NCI-H446 treated with DMSO at 0.1 percent for 48 hours (cell line): ENCODE data around the gene DIP2B.

Experiments used
- DNase-seq: peaks from one replicate; lab custom pipeline; 2025; lab: John Stamatoyannopoulos, UW

Gene DIP2B

GRCh38 chr12:50635857-50636256, 131.1 kb downstream of the DIP2B start:
- no peak for DNase-seq

DNA sequence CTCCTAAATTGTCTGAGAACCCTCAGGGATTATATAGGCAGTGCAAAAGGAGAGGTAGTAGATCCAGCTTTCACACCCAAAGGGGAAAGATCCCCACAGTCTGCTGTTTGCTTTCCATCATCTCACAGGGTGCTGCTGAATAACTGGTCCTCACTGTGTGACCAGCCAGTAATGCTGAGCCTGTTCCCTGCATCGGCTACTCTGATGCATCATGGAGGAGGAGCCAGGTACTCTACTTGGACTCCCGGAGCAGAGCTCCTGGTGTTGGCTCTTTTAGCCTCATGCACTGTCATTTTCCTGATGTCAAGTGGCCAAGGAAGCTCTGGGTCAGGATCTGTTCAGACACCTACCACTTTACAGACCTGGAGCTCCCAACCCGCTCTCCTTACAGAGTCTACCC, 131.7 kb downstream of the DIP2B start:
- DNase-seq, result no peak

DNA sequence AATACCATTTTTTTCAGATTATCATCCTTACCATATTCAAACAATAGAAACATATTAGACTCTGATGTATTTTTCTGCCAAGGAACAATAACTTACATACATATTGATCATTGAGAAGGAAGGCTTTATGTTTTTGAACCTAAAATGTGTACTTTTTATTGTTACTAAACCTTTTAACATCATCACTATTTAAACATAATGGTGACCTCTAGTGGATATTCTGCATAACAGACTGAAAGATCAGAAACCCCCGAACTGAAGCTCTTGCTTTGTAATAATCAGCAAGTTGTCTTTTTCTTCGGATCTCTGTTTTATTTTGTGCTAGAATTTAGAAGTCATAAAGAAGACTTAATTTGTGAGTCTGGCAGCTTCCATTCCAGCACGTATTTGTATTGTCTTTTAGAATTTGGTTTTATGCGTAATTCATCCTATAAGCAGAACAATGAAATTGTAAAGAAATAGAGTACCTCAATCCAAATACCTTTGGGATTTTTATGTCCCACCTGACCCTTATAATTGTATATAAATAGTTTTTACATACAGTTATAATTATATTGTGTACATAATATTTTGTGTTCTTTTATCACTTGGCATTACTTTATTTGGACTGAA, 133.2 kb downstream of the DIP2B start:
- DNase-seq, result peak; percentile 47

DNA sequence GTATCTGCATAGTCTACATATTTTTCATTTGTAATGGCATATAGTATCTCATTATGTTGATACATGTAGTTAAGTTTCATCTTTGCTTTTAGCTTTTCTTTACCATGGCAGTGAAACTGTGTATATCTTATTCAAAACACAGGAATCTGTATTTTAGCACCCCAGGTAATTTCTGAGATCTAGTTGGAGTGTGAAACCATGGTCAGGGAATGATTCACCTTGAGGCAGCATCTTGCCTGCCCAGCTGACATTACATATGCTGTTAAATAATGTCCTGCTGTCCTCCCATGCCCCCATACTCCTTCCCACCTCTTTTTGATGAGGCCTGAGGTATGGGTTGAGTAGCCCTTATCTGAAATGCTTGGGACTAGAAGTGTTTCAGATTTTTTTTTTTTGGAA, 133.7 kb downstream of the DIP2B start:
- no peak for DNase-seq

- DNase-seq, result no peak
Observed at GRCh38 chr12:50639721-50640120, 134.9 kb downstream of the DIP2B start.

DNA sequence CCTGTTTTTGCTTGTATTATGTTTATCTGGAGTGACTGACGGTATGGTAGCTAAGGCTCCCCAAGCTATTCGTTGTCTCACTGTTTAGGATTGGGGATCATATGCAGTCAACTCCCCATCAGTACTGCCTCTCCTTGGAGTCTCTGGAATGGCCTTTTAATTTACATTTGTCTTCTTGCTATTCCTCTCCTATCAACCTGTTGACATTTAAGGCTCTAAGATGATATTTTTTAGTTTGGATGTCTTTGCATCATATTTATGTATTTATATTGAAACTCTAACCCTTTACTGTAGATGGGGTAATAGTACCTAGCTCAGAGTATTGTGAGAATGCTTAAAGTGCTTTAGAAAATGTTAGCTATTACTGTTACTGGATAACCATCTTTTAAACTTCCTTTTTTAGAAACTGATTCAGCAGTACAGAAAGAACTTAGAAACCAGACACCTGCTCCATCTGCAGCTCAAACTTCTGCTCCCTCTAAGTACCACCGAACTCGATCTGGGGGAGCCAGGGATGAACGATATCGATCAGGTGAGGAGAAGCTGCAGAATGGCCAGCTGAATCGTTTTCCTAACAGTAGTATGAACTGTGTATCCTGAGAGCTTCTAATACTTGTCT, 135.6 kb downstream of the DIP2B start:
- no peak for DNase-seq

DNA sequence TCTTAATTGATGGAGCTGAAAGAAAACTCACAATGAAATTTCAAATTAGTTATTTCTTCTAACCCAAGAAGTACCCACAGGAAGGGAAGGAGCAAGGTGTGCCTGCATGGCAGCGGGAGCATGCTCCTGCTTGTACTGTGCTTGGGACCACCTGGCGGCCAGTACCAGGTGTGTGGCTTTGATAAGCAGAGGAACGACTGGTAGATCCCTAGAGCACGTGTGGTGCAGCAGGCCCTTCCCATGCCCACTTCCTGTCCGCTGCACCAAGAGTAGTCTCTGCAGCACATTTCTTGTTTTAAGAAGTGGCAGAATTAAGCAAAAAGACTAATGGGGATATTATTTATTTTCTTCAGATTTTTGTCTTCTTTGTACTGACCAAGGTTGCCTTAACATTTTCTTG, 136.8 kb downstream of the DIP2B start:
- DNase-seq, result no peak

- no peak for DNase-seq
Observed at GRCh38 chr12:50642035-50642451, 137.3 kb downstream of the DIP2B start.

GRCh38 chr12:50642761-50643160, 138.0 kb downstream of the DIP2B start:
- DNase-seq, result no peak

DNA sequence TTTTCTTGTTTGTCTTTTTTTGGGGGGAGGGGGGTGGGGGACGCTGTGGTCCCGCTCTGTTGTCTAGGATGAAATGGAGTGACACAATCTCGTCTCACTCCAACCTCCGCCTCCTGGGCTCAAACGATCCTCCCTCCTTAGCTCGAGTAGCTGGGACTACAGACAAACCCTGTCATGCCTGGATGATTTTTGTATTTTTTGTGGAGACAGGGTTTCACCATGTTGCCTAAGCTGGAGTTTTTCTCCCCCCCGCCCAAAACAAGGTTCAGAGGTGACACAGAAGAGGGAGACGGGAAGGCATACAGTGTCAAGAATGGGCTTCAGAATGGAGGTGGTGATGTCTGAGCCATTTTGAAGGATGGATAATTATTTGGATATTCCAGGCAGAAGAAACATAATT, 142.2 kb downstream of the DIP2B start:
- DNase-seq, result no peak

GRCh38 chr12:50647479-50647878, 142.7 kb downstream of the DIP2B start:
- DNase-seq, result no peak

- no peak for DNase-seq
Observed at GRCh38 chr12:50650285-50650684, 145.5 kb downstream of the DIP2B start.

- no peak for DNase-seq
Observed at GRCh38 chr12:50655374-50655921, 150.7 kb downstream of the DIP2B start.

- no peak for DNase-seq
Observed at GRCh38 chr12:50659260-50659659, 154.5 kb downstream of the DIP2B start.

DNA sequence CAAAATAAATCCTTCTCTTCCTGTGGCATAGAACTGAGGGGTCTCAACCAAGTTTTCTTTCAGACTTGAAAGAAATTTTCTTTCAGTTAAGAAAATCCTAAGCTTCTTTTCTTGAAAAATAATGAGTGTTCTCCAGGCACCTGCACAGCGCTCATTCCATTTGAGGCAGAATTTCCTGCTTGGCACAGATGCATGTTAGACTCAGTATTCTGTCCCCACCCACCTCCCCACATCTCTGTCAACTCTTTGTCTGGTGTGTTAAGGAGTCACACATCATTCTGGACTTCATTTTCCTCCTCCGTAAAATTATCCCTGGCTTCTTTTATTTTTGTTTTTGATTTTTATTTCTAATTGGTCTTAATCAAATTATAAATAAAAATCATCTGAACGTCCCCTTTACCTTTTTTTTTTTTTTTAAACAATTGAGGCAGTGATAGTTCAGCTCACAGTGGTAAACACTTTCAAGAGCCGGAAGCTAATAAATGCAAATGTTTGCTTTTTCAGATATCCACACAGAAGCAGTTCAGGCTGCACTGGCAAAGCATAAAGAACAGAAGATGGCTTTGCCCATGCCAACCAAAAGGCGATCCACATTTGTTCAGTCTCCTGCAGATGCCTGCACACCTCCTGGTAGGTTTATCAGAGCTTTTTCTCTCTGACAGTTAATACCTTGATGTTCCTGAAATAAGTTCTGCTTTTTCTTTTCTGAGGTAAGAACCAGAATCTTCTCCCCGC, 155.1 kb downstream of the DIP2B start:
- no peak for DNase-seq

DNA sequence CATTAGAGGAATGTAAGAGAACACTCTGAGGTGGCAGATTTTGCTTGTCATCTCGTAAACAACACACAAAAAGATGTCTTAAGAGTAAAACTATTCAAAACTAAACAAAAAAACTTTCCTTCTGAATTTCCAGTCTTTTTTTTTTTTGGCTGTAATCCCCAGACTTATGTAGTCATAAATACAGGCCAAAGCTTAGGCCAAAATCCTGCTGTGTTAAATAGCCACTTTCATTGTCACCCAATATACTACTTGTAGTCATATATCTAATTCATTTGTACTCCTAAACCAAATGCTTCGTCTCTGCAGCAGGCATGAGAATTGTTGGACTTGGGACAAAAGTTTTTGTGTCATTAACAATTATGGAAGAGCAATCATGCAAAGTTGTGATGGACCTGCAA, 155.6 kb downstream of the DIP2B start:
- no peak for DNase-seq

DNA sequence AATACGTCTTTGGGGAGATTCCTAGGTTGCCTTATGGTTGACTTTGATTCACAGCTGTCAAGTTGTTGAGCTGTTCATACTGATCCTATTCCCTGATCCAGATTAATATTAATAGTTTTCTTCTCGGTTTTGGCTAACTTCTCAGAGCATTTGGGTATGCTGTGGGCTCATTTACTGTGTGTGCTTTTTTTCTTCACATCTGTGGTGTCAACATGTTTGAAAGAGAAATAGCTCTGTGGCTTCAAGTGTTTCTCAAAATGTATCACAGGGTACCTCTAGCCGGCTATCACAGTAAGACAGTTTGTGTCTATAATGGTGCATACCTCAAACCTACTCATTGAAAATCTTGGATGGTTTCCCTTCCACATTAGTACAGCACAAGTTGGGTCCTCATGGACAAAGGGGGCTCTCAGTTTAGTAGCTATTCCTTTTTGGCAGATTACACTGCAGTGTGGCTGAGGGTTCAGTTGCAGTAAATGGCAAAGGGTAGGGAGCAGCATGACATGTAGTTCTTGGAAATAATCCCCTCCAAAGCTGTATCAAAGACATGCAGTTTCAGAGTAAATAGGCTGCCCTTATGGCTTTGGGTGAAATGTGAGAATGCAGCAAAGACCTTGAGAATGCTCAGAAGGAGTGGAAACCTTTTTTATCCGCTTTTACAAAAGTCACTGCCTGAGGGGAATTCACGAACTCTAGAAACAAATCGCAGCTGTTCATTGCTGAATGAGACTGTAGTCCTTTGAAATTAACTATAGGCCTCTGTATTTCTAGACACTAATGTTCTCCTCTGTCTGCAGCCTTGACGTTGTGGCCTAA, 156.7 kb downstream of the DIP2B start:
- DNase-seq, result no peak

DNA sequence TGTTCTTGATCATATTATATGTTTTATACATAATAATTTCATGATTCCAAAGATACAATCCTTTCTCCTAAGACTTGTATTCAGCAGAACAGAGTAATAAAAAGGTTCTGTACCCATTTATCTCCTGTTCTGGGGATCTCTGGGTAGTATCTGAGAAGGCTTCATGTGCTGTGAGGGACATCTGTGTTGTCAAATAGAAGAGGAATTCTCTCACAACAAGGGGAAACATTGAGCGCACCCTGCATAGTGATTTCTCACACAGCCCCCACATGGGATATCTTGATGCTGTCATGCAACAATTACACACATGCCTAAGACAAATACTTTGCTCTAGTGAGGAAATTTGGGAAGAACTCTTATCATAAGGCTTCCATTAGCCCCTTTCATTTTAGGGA, 157.3 kb downstream of the DIP2B start:
- no peak for DNase-seq

- no peak for DNase-seq
Observed at GRCh38 chr12:50665170-50665569, 160.4 kb downstream of the DIP2B start.

GRCh38 chr12:50665609-50666008, 160.8 kb downstream of the DIP2B start:
- DNase-seq, result no peak

DNA sequence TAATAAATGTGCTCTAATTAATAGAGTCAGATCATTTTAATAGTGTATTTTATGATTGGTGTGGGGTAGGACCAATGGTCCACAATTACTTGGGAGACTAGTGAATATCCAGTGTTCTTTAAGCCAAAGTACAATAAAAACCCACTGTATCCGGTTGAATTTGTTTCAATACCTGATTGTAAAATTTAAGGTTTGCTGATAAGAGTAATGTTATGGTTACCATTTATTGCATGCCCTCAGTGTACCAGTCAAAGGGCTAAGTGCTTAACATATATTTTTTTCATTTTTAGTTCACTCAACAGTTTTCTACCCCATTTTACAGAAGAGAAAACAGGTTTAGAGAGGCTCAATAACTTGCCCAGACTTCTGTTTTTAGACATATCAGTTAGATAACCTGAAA, 161.2 kb downstream of the DIP2B start:
- no peak for DNase-seq

GRCh38 chr12:50672158-50672557, 167.4 kb downstream of the DIP2B start:
- DNase-seq, result no peak
